WTC11 (cell line): ENCODE results near the gene PRMT6. TPM values are rescaled to one million over a fixed set of nuclear protein-coding genes. Genes with fewer than 3 reads are reported as not detected.

Experiments used
- ATAC-seq: fragments of 200-7000 bp; cut with Tn5 transposase; 2 replicates; pipeline ENCODE4 v1.10.0; 2021; ENCODE audit warnings: mild to moderate bottlenecking, moderate library complexity
- CTCF ChIA-PET: fragments of 300-600 bp; sonication (Branson Sonifier 250); formaldehyde crosslinking; loops from one replicate; lab custom pipeline; 2021; ENCODE audit warnings: antibody characterized with exemption; lab: Charles Lee
- POLR2A ChIA-PET: fragments of 350-600 bp; sonication (Branson Sonifier 250); formaldehyde crosslinking; loops from one replicate; lab custom pipeline; 2021; ENCODE audit warnings: antibody characterized with exemption; lab: Charles Lee
- DNase-seq: peaks from one replicate; pipeline ENCODE4 v3.0.0; 2021; ENCODE audit warnings: low spot score
- H3K27ac Mint-ChIP-seq: 2 replicates; pipeline ENCODE4 v1.8.0; 2021; ENCODE audit warnings: mixed read lengths
- H3K27me3 Mint-ChIP-seq: 2 replicates; pipeline ENCODE4 v1.8.0; 2021; ENCODE audit warnings: low read depth, mild to moderate bottlenecking, moderate library complexity, mixed read lengths
- H3K36me3 Mint-ChIP-seq: 2 replicates; pipeline ENCODE4 v1.8.0; 2021; ENCODE audit warnings: mixed read lengths
- H3K4me1 Mint-ChIP-seq: 2 replicates; pipeline ENCODE4 v1.8.0; 2022; ENCODE audit warnings: mixed read lengths
- H3K4me3 Mint-ChIP-seq: 2 replicates; pipeline ENCODE4 v1.8.0; 2021; ENCODE audit warnings: mild to moderate bottlenecking, moderate library complexity, mixed read lengths
- H3K9me3 Mint-ChIP-seq: 2 replicates; pipeline ENCODE4 v1.8.0; 2021; ENCODE audit warnings: mixed read lengths
- ATF1 ChIP-seq: sonication (generic); formaldehyde crosslinking; IDR thresholded peaks from 2 replicates; pipeline ENCODE4 v1.8.1; 2023; ENCODE audit warnings: mild to moderate bottlenecking, moderate library complexity, missing genetic modification reagents
- CREB1 ChIP-seq: sonication (generic); formaldehyde crosslinking; IDR thresholded peaks from 2 replicates; pipeline ENCODE4 v1.8.0; 2023; ENCODE audit warnings: mild to moderate bottlenecking, missing genetic modification reagents
- CREM ChIP-seq: sonication (generic); formaldehyde crosslinking; IDR thresholded peaks from 2 replicates; pipeline ENCODE4 v1.8.1; 2022; ENCODE audit warnings: mild to moderate bottlenecking, missing genetic modification reagents, moderate library complexity
- FOXJ3 ChIP-seq: sonication (generic); formaldehyde crosslinking; IDR thresholded peaks from 2 replicates; pipeline ENCODE4 v1.9.0; 2021; ENCODE audit warnings: missing genetic modification reagents, mild to moderate bottlenecking, borderline replicate concordance
- GRHL2 ChIP-seq: fragments of 250-450 bp; sonication (Bioruptor Pico); IDR thresholded peaks from 2 replicates; pipeline ENCODE4 v1.8.0; 2022; ENCODE audit warnings: mild to moderate bottlenecking, moderate library complexity; ENCODE audit not compliant: insufficient replicate concordance, severe bottlenecking
- HMGA2 ChIP-seq: fragments of 250-450 bp; sonication (Bioruptor Pico); IDR thresholded peaks from 2 replicates; pipeline ENCODE4 v1.4.0; 2021; ENCODE audit warnings: mild to moderate bottlenecking, moderate library complexity
- KAT7 ChIP-seq: sonication (generic); formaldehyde crosslinking; IDR thresholded peaks from 2 replicates; pipeline ENCODE4 v1.8.1; 2023; ENCODE audit warnings: missing genetic modification reagents, mild to moderate bottlenecking, borderline replicate concordance
- MXD4 ChIP-seq: fragments of 250-450 bp; sonication (Bioruptor Pico); IDR thresholded peaks from 2 replicates; pipeline ENCODE4 v1.8.0; 2021; ENCODE audit warnings: mild to moderate bottlenecking, moderate library complexity, borderline replicate concordance
- NFATC4 ChIP-seq: fragments of 250-450 bp; sonication (Bioruptor Pico); IDR thresholded peaks from 2 replicates; pipeline ENCODE4 v1.9.0; 2021; ENCODE audit warnings: mild to moderate bottlenecking
- NFYB ChIP-seq: sonication (generic); formaldehyde crosslinking; conservative IDR thresholded peaks from 2 replicates; pipeline ENCODE4 v1.8.0; 2022; ENCODE audit warnings: low read depth, missing genetic modification reagents
- NR1H2 ChIP-seq: sonication (generic); formaldehyde crosslinking; IDR thresholded peaks from 2 replicates; pipeline ENCODE4 v1.9.0; 2021; ENCODE audit warnings: mild to moderate bottlenecking, moderate library complexity, missing genetic modification reagents
- NR3C1 ChIP-seq: sonication (generic); formaldehyde crosslinking; conservative IDR thresholded peaks from 2 replicates; pipeline ENCODE4 v1.8.1; 2023; ENCODE audit warnings: low read depth, mild to moderate bottlenecking, missing genetic modification reagents
- SMAD4 ChIP-seq: sonication (generic); formaldehyde crosslinking; IDR thresholded peaks from 2 replicates; pipeline ENCODE4 v1.8.0; 2022; ENCODE audit warnings: mild to moderate bottlenecking, missing genetic modification reagents
- SOX15 ChIP-seq: fragments of 250-450 bp; sonication (Bioruptor Pico); IDR thresholded peaks from 2 replicates; pipeline ENCODE4 v1.9.0; 2021; ENCODE audit warnings: mild to moderate bottlenecking
- TEAD4 ChIP-seq: sonication (generic); formaldehyde crosslinking; IDR thresholded peaks from 2 replicates; pipeline ENCODE4 v1.8.0; 2022; ENCODE audit warnings: mild to moderate bottlenecking, missing genetic modification reagents
- ZNF138 ChIP-seq: sonication (generic); formaldehyde crosslinking; conservative IDR thresholded peaks from 2 replicates; pipeline ENCODE4 v1.8.1; 2022; ENCODE audit warnings: mild to moderate bottlenecking, moderate library complexity, missing genetic modification reagents
- ZNF416 ChIP-seq: fragments of 250-450 bp; sonication (Bioruptor Pico); IDR thresholded peaks from 2 replicates; pipeline ENCODE4 v1.9.0; 2021; ENCODE audit warnings: mild to moderate bottlenecking, inconsistent platforms
- ZNF423 ChIP-seq: fragments of 250-450 bp; sonication (Bioruptor Pico); IDR thresholded peaks from 2 replicates; pipeline ENCODE4 v2.1.2; 2022; ENCODE audit warnings: mild to moderate bottlenecking, moderate library complexity
- total RNA-seq: library from RNA; stranded (reverse); gene quantifications from 3 replicates; pipeline ENCODE4 v1.2.3, GENCODE V29; 2021
- TF ChIP-seq, protein P1 (sequence below): sonication (generic); formaldehyde crosslinking; IDR thresholded peaks from 2 replicates; pipeline ENCODE4 v1.8.0; 2022; ENCODE audit warnings: mild to moderate bottlenecking, missing genetic modification reagents
- TF ChIP-seq, protein P2 (sequence below): sonication (generic); formaldehyde crosslinking; IDR thresholded peaks from 2 replicates; pipeline ENCODE4 v1.8.0; 2022; ENCODE audit warnings: missing genetic modification reagents
- TF ChIP-seq, protein P3 (sequence below): sonication (generic); formaldehyde crosslinking; IDR thresholded peaks from 2 replicates; pipeline ENCODE4 v1.8.0; 2022; ENCODE audit warnings: mild to moderate bottlenecking, missing genetic modification reagents
- TF ChIP-seq, protein P4 (sequence below): sonication (generic); formaldehyde crosslinking; conservative IDR thresholded peaks from 2 replicates; pipeline ENCODE4 v1.8.1; 2023; ENCODE audit warnings: mild to moderate bottlenecking, low read depth, missing genetic modification reagents, moderate library complexity
- TF ChIP-seq, protein P5 (sequence below): sonication (generic); formaldehyde crosslinking; IDR thresholded peaks from 2 replicates; pipeline ENCODE4 v1.8.1; 2022; ENCODE audit warnings: low read depth, missing genetic modification reagents, borderline replicate concordance
- TF ChIP-seq, protein P6 (sequence below): sonication (generic); formaldehyde crosslinking; IDR thresholded peaks from 2 replicates; pipeline ENCODE4 v1.8.1; 2022; ENCODE audit warnings: mild to moderate bottlenecking, missing genetic modification reagents, moderate library complexity, borderline replicate concordance

Gene PRMT6
- total RNA-seq, 1 experiment from 2014 or later, result 30.7 TPM

DNA sequence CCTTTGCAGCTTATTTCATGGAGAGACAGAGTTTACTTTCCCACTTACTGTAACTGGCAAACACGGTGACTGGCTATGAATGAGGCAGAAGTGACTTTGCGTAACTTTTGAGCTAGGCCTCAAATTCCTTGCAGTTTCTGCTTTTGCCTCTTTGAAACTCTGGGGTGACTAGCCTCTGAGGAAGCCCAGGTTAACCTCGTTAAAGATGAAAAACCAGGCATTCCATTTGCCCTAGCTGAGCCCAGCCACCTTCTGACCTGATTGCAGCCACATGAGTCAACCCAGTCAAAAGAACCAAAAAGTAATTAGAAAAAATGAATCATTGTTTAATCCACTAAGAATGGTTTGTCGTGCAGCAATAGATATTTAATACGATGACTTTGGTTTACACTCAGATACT, 20.4 kb downstream of the PRMT6 start:
- ChIA-PET POLR2A (no interaction called here), CTCF (no interaction called here)
- DNase-seq (no peak), ATAC-seq (peak; percentile 76)
- H3K4me1 Mint-ChIP-seq, result no peaks in the 10 kb centered on the region
- H3K36me3 Mint-ChIP-seq, result no peaks in the 10 kb centered on the region
- peaks cover 7% of the 10 kb centered on the region for H3K9me3 Mint-ChIP-seq
- TF ChIP-seq ATF1 (no peak), KAT7 (no peak), NR1H2 (CRISPR knock-in tag) (no peak), FOXJ3 (CRISPR knock-in tag) (no peak), NR3C1 (CRISPR knock-in tag) (no peak), TEAD4 (no peak), CREM (no peak), ZNF138 (no peak), CREB1 (CRISPR knock-in tag) (no peak)
- TF ChIP-seq, protein P1, sequence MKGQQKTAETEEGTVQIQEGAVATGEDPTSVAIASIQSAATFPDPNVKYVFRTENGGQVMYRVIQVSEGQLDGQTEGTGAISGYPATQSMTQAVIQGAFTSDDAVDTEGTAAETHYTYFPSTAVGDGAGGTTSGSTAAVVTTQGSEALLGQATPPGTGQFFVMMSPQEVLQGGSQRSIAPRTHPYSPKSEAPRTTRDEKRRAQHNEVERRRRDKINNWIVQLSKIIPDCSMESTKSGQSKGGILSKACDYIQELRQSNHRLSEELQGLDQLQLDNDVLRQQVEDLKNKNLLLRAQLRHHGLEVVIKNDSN (CRISPR knock-in tag), result no peak
- TF ChIP-seq, protein P2, sequence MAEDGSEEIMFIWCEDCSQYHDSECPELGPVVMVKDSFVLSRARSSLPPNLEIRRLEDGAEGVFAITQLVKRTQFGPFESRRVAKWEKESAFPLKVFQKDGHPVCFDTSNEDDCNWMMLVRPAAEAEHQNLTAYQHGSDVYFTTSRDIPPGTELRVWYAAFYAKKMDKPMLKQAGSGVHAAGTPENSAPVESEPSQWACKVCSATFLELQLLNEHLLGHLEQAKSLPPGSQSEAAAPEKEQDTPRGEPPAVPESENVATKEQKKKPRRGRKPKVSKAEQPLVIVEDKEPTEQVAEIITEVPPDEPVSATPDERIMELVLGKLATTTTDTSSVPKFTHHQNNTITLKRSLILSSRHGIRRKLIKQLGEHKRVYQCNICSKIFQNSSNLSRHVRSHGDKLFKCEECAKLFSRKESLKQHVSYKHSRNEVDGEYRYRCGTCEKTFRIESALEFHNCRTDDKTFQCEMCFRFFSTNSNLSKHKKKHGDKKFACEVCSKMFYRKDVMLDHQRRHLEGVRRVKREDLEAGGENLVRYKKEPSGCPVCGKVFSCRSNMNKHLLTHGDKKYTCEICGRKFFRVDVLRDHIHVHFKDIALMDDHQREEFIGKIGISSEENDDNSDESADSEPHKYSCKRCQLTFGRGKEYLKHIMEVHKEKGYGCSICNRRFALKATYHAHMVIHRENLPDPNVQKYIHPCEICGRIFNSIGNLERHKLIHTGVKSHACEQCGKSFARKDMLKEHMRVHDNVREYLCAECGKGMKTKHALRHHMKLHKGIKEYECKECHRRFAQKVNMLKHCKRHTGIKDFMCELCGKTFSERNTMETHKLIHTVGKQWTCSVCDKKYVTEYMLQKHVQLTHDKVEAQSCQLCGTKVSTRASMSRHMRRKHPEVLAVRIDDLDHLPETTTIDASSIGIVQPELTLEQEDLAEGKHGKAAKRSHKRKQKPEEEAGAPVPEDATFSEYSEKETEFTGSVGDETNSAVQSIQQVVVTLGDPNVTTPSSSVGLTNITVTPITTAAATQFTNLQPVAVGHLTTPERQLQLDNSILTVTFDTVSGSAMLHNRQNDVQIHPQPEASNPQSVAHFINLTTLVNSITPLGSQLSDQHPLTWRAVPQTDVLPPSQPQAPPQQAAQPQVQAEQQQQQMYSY (CRISPR knock-in tag), result no peak
- TF ChIP-seq, protein P3, sequence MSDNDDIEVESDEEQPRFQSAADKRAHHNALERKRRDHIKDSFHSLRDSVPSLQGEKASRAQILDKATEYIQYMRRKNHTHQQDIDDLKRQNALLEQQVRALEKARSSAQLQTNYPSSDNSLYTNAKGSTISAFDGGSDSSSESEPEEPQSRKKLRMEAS, result no peak
- TF ChIP-seq, protein P4, sequence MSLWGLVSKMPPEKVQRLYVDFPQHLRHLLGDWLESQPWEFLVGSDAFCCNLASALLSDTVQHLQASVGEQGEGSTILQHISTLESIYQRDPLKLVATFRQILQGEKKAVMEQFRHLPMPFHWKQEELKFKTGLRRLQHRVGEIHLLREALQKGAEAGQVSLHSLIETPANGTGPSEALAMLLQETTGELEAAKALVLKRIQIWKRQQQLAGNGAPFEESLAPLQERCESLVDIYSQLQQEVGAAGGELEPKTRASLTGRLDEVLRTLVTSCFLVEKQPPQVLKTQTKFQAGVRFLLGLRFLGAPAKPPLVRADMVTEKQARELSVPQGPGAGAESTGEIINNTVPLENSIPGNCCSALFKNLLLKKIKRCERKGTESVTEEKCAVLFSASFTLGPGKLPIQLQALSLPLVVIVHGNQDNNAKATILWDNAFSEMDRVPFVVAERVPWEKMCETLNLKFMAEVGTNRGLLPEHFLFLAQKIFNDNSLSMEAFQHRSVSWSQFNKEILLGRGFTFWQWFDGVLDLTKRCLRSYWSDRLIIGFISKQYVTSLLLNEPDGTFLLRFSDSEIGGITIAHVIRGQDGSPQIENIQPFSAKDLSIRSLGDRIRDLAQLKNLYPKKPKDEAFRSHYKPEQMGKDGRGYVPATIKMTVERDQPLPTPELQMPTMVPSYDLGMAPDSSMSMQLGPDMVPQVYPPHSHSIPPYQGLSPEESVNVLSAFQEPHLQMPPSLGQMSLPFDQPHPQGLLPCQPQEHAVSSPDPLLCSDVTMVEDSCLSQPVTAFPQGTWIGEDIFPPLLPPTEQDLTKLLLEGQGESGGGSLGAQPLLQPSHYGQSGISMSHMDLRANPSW (CRISPR knock-in tag), result no peak
- TF ChIP-seq, protein P5, sequence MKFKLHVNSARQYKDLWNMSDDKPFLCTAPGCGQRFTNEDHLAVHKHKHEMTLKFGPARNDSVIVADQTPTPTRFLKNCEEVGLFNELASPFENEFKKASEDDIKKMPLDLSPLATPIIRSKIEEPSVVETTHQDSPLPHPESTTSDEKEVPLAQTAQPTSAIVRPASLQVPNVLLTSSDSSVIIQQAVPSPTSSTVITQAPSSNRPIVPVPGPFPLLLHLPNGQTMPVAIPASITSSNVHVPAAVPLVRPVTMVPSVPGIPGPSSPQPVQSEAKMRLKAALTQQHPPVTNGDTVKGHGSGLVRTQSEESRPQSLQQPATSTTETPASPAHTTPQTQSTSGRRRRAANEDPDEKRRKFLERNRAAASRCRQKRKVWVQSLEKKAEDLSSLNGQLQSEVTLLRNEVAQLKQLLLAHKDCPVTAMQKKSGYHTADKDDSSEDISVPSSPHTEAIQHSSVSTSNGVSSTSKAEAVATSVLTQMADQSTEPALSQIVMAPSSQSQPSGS (CRISPR knock-in tag), result no peak
- no peak overlapping the region for H3K27ac Mint-ChIP-seq
- no peak overlapping the region for H3K4me3 Mint-ChIP-seq
- H3K27me3 Mint-ChIP-seq, result no peaks in the 10 kb centered on the region

DNA sequence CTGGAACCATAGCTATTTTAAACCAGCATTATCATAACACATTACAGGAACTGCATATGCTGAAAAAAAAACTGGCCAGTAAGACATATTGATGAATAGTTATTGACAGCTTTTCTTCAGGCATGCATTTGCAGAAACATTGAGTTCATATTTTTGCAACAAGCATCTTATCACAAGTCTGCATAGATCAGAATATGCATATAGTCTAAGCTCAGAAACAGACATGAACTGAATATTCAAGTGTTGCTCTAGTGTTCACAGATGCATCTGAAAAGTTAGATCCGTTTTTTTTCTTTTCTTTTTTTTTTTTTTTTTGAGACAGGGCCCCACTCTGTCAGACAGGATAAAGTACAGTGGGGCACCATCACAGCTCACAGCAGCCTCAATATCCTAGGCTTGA, 22.8 kb downstream of the PRMT6 start:
- Mint-ChIP-seq H3K36me3 (peaks cover 5% of the 10 kb centered on the region), H3K27me3 (no peaks in the 10 kb centered on the region), H3K27ac (no peak overlapping the region), H3K4me3 (no peak overlapping the region), H3K9me3 (peaks cover 18% of the 10 kb centered on the region), H3K4me1 (no peaks in the 10 kb centered on the region)
- DNase-seq (no peak), ATAC-seq (no peak)
- CTCF ChIA-PET, result no interaction called here
- POLR2A ChIA-PET, result no interaction called here
- TF ChIP-seq ZNF416 (no peak), CREM (no peak), SOX15 (CRISPR knock-in tag) (no peak), NFYB (CRISPR knock-in tag) (no peak), ZNF423 (no peak), HMGA2 (CRISPR knock-in tag) (no peak), MXD4 (CRISPR knock-in tag) (no peak), GRHL2 (CRISPR knock-in tag) (no peak), SMAD4 (CRISPR knock-in tag) (no peak), NFATC4 (CRISPR knock-in tag) (no peak)
- TF ChIP-seq, protein P6, sequence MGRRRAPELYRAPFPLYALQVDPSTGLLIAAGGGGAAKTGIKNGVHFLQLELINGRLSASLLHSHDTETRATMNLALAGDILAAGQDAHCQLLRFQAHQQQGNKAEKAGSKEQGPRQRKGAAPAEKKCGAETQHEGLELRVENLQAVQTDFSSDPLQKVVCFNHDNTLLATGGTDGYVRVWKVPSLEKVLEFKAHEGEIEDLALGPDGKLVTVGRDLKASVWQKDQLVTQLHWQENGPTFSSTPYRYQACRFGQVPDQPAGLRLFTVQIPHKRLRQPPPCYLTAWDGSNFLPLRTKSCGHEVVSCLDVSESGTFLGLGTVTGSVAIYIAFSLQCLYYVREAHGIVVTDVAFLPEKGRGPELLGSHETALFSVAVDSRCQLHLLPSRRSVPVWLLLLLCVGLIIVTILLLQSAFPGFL (CRISPR knock-in tag), result no peak
